ENCODE data around the gene DHX34.
A peak's percentile ranks its signal among the peaks of the same experiment; 100 is the strongest.

The DHX34 gene

DNA sequence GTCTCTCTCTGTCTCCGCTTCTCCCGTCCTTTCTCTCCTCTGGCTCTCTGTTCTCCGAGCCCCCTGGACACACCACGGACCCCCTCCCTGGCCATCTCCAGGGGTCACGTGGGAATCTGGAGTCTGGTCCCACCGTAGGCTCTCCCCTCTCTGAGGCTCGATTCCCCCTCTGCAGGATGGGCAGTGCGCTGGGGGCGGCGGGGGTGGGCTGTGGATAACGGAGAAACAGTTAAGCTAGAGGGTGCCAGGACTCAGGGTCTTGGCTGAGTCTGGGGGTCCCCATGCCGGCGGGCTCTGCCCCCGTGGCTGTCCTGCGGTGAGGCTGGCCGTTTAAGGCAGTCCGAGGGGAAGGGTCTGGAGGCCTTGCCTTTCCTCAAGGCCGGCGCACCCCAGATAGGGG is 70.7 kb downstream of the DHX34 start:
- DNase-seq = no peak

DNA sequence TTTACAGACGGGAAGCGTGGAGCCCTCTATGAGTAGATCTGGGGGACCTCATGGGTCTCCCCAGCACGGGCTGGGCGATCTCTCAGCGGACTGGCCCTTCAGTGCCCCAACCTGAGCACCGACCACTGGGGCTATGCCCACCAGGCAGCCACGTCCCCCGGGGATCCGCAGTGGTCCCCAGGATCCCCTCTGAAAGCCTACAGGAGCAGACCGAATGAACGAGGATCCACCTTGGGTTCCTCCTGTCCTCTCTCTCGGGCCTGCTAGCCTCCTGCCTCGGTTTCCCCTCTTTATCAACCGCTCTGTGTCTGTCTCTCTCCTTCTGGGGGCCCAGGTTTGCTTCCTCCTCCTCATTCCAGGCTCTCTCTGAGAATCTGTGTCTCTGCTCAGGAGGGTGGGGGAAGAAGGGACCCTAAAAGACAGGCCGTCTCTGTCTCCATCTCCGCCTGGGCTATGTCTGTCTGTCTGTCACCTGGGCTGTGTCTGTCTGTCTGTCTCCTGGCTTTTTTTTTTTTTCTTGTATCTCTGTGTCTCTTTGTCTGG is 72.2 kb downstream of the DHX34 start:
- DNase-seq = no peak

DNA sequence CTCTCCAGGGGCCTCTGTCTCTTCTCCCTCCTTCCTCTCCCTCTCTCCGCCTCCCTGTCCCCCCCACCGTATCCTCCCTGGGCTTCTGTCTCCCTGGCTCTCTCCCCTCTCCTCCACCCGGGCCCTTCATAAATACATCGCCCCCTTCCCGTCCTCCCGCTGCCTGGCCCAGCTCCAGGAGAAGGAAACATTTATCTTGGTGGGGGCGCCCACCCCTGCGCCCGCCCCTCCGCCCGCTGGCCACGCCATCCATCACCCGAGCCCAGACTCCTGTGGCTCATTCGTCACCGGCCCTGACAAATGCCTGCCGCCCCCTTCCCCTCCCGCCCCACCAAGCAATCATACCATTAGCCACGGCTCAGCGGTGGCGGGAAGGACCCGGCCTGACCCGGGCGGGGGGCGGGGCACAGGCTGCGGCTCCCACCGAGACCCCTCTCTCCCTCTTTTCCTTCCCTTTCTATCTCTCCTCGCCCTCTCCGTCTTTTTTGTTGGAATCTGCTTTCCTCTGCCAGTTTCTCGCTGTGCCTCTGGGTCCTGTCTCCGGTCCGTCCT is 72.8 kb downstream of the DHX34 start:
- no peak for DNase-seq

DNA sequence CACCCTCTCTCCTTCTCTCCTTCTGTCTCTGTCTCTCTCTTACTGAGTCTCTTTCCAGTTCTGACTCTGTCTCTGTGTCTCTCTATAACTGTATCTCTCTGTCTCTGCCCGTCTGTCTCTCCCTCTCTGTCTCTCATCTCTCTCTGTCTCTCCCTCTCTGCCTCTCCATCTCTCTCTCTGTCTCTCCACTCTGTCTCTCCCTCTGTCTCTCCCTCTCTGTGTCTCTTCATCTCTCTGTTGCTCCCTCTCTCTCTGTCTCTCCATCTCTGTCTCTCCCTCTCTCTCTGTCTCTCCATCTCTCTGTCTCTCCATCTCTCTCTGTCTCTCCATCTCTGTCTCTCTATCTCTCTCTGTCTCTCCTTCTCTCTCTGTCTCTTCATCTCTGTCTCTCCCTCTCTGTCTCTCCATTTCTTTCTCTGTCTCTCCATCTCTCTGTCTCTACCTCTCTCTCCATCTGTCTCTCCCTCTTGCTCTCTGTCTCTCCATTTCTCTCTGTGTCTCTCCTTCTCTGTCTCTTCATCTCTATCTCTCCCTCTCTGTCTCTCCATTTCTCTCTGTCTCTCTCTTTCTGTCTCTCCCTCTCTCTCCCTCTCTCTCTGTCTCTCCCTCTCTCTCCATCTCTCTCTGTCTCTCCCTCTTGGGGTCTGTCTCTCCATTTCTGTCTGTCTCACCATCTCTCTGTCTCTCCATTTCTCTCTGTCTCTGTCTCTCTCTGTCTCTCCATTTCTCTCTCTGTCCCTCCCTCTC is 73.5 kb downstream of the DHX34 start:
- no peak for DNase-seq

DNA sequence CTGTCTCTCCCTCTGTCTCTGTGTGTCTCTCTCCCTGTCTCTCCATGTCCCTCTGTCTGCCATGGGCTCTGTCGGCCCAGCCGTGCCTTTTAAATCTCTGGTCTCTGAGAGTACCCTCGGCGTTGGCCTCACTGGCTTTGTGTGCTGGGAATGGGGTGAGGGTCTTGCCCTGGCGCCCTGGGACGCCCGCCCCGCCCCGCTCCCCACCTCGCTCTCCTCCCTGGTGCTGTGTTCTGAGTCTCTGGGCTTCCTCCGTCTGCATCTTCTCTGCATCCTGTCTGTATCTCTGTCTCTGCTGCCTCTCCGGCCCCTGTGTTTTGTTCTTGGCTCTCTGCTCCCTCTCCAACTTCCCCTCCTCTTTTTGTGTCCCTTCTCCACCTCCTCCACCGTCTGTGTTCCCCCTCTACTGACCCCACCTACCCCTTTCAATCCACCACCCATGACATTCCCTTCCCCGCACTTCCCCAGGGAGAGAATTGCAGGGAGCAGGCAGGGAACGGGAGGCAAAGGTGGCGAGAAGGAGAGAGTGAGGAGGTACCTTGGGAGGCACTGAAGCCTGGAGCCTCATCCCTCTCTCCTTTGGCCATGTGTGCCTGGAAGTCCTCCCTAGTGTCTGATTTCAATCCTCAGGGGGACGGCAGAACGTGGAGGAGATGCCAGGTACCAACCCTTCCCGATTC is 74.2 kb downstream of the DHX34 start:
- no peak for DNase-seq

DNA sequence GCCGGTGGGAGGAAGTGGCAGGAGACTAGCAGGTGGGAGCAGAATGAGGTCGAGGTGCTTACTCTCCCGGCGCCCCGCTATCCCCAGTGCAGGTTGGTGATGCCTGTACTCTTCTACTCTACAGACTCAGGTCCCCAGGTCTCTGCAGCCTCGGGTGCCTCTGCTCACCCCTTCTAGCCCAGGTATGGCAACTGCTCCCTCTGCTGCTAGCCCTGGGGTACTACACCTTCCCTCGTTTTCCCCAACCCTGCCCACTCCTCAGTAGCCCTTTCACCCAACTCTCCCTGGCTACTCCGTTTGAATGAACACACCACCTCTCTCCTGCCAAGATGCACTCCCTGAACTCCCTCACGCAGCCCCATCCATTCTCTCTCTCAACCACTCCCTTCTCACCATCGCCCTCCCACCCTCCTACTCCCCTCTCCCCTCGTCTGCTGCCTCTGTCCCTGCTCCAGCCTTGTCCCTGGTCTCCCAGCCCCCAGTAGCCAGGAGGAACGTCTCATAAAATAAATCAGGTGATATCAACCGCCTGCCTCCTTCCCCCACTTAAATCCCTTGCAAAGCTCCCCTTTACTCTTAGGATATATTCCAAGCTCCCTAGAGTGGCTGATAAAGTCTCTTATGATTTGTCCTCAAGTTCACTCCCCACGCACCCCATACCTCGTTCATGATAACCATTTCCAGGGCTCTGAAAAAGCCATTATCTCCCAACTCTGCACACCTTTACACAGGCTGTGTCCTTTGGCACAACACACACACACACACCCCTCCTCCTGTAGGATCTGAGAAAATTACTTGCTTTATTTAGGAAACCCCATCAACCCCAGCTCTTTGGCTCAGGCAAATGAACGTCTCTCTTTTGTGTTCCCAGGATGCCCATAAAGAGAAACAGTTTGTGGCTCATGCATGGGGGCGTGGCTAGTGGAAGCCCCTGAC is 78.4 kb downstream of the DHX34 start:
- DNase-seq = peak; percentile 72

DNA sequence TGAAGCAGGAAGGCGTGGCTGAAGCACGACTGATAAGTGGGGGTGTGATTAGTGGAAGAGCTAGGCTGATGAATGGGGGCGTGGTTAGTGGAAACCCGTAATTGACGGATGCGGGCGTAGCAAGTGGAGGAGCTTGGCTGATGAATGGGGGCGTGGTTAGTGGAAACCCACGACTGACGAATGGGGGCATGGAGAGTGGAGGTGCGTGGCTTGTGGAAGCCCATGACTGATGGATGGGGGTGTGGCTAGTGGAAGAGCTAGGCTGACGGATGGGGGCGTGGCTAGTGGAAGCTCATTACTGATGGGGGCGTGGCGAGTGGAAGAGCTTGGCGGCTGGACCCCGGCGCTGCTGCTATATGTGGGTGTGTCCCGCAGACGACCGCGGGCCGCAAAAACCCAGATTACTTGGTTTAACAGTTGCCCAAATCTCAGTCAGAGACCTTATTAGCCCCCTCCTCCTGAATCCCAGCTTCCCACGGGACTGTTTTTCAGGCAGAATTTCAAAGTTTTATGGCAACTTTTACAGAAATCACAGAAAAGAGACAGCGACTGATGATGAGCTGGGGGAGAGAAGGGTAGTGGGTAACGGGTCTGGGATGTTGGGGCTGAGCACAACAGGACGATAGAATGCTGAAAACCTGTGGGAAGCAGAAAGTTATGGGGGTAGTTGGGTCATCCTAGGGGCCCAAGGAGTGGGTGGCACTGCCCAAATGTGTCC is 79.2 kb downstream of the DHX34 start:
- DNase-seq = peak; percentile 83

DNA sequence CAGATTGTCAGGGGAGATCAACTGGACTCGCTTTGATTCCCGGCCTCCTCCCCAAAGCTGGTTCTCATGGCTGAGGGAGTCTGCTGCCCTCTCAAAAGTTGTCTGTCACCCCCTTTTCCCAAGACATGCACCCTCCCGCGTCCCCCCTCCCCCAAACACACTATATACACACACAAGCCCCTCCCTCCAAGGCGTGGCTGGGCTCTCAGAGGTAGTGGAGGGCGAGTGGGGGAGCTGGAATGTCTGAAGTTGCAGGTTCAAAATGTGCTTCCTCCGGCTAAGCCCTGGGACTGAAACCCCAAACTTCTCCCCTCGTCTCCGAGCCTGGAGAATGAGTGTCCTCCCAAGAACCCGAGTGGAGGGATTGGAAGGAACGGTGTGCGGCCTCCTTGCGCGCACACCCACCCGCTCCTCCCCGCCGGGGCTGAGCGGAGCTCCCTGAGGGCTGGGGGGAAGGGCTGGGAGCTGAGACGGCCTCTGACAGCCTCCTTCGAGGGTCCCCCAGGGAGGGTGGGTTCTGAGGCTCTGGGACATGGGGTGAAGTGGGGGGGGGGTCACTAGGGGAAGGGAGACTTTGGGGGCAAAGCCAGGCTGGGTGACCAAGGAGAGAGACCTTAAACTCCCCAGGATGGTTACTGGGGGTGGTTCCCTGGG is 80.2 kb downstream of the DHX34 start:
- no peak for DNase-seq

DNA sequence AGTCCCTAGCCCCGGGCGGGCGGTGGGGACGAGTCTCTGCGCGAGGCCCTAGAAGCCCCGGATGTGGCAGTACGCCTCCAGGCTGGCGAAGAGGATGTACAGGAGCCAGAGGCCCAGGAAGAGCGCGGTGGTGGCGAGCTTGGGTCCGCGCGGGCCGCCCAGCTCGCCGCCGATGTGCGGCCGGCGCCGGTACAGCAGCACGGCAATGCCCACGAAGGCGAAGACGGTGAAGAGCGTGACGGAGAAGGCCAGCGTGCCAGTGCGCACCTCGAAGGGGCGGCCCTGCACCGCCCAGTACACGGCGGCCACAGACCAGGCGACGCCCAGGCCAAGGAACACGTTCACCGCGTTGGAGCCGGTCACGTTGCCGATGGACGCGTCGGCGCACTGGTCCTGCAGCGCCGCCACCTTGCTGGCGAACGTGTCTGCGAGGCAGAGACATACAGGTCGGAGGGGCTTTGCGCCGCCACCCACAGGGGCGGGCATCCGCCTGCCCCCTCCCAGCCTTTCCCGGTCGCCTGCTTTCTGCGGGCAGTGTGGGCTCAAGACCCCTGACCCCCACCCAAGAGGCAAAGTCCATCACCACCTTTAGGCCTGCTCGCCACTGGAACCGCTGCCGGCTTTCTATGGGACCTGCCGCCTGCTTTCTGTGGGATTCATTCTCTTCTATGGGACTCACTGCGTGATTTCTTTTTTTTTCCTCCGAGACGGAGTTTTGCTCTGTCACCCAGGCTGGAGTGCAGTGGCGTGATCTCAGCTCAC is 81.1 kb downstream of the DHX34 start:
- DNase-seq = peak; percentile 53

DNA sequence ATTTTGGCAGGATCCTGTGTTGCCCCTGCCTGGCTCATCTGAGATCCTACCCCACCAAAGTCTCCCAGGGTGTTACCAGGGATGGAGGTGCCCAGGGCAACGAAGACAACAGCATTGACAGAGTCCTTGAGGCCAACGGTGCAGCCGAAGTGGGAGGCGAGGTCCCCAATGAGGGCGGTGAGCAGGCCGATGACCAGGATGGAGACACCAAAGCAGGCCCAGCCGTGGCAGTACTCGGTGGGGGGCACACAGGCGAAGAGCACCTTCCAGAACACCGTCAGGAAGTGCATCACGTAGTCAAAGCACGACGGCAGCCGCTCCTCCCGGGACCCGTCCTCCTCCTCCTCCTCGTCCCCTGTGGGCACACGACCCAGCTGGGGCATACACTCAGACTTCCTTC is 83.0 kb downstream of the DHX34 start:
- no peak for DNase-seq

Data from CD4-positive, alpha-beta T cell treated with Interleukin-6 for 4 hours (primary cell).